ENCODE data around the gene CUL2.

DNA sequence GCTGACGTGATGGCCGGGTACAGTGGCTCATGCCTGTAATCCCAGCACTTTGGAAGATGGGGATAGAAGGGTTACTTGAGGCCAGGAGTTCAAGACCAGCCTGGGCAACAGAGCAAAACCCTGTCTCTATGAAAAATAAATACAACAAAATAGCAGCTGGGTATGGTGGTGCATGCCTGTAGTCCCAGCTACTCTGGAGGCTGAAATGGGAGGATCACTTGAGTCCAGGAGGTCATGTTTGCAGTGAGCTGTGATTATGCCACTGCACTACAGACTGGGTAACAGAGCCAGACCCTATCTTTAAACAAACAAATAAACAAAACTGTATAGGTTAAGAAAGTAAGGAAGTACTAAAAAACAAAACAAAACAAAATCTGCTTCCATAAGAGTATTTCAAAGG is 6.2 kb upstream of the CUL2 start:
- TF ChIP-seq POLR2AphosphoS5 (IDR thresholded peaks at IDR 0.05; ENCODE audit: low read depth, low read length), result no peak
- TF ChIP-seq, protein P1, sequence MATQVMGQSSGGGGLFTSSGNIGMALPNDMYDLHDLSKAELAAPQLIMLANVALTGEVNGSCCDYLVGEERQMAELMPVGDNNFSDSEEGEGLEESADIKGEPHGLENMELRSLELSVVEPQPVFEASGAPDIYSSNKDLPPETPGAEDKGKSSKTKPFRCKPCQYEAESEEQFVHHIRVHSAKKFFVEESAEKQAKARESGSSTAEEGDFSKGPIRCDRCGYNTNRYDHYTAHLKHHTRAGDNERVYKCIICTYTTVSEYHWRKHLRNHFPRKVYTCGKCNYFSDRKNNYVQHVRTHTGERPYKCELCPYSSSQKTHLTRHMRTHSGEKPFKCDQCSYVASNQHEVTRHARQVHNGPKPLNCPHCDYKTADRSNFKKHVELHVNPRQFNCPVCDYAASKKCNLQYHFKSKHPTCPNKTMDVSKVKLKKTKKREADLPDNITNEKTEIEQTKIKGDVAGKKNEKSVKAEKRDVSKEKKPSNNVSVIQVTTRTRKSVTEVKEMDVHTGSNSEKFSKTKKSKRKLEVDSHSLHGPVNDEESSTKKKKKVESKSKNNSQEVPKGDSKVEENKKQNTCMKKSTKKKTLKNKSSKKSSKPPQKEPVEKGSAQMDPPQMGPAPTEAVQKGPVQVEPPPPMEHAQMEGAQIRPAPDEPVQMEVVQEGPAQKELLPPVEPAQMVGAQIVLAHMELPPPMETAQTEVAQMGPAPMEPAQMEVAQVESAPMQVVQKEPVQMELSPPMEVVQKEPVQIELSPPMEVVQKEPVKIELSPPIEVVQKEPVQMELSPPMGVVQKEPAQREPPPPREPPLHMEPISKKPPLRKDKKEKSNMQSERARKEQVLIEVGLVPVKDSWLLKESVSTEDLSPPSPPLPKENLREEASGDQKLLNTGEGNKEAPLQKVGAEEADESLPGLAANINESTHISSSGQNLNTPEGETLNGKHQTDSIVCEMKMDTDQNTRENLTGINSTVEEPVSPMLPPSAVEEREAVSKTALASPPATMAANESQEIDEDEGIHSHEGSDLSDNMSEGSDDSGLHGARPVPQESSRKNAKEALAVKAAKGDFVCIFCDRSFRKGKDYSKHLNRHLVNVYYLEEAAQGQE (IDR thresholded peaks at IDR 0.05; ENCODE audit: insufficient read depth in 1 of 2, low read depth in 2 of 2, low read length in 2 of 2), result no peak
